Measurements from ENCODE around the gene DLG2. TPM values are rescaled to one million over a fixed set of nuclear protein-coding genes. Genes with fewer than 3 reads are reported as not detected.
A peak's percentile ranks its signal among the peaks of the same experiment; 100 is the strongest.

DLG2 gene
- total RNA-seq, 2 experiments from 2014 or later = 1.7 to 2.1 TPM

- ATAC-seq (no peak), DNase-seq (no peak)
- Mint-ChIP-seq H3K4me3 (no peak overlapping the region), H3K27ac (no peak overlapping the region), H3K4me1 (no peaks in the 10 kb centered on the region), H3K27me3 (no peaks in the 10 kb centered on the region), H3K36me3 (ENCODE audit: low read depth) (no peaks in the 10 kb centered on the region), H3K9me3 (ENCODE audit: low read depth) (peaks cover 2% of the 10 kb centered on the region)
- ChIA-PET CTCF (interaction anchor here (0.6 kb wide), 2 partner anchors 9 to 123 kb away, joined by 3 read pairs; no protein-coding TSS in a partner anchor), POLR2A (no interaction called here)
- intact Hi-C loops (cut with DNase I, micrococcal nuclease) = no loop called here
These were observed 1236.6 kb downstream of the DLG2 start for GRCh38 chr11:84390441-84391078.

DNA sequence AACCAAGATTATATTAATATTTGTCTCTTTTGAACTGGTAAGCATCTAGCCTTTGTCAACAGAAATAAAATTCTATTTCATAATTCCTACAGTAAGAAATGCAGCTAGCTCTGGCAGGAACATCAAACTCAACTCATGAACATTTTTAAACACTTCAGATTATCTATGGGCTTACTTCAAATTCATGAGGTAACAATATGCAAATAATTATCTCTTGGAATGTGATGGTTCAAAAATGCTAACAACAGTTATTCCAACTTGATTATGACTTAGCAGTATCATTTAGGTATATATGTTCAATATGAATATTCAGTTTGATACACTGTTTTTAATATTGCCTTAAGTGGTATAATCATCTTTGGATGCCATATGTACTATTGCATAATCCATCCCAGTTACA is 1237.4 kb downstream of the DLG2 start:
- Mint-ChIP-seq H3K4me1 (no peaks in the 10 kb centered on the region), H3K36me3 (ENCODE audit: low read depth) (no peaks in the 10 kb centered on the region), H3K27ac (no peak overlapping the region), H3K4me3 (no peak overlapping the region), H3K9me3 (ENCODE audit: low read depth) (no peaks in the 10 kb centered on the region), H3K27me3 (no peaks in the 10 kb centered on the region)
- intact Hi-C loops (cut with DNase I, micrococcal nuclease) = loop anchor here (10.0 kb wide), 2 partner anchors 175 to 555 kb away; no protein-coding TSS in a partner anchor
- DNase-seq (no peak), ATAC-seq (no peak)
- CTCF ChIA-PET = no interaction called here
- POLR2A ChIA-PET = no interaction called here

DNA sequence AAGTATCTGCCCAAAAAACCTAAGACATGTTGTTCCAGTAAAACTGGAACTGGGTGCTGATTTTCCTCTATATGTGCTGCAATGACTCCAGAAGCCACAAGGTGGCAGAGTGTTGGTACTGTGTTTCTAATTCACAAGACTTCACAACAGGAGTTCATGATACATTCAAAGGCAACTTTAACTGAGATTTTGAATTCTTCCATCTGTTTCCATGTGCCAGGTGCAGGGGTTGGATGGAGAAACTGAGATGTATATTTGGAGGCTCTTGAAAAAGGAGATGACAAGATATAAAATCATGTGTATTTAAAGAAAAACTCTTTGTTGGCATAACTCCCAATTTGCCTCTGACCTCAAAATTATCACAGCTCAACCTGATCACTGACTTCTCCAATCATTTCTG is 1242.4 kb downstream of the DLG2 start:
- Mint-ChIP-seq H3K36me3 (ENCODE audit: low read depth) (no peaks in the 10 kb centered on the region), H3K4me1 (no peaks in the 10 kb centered on the region), H3K27me3 (no peaks in the 10 kb centered on the region), H3K4me3 (no peak overlapping the region), H3K27ac (no peak overlapping the region), H3K9me3 (ENCODE audit: low read depth) (no peaks in the 10 kb centered on the region)
- ATAC-seq (no peak), DNase-seq (peak; percentile 42)
- CTCF ChIA-PET = interaction anchor here (1.0 to 1.6 kb wide), 4 partner anchors 13 to 548 kb away, joined by 3 to 6 read pairs (median 4); no protein-coding TSS in a partner anchor
- intact Hi-C loops (cut with DNase I, micrococcal nuclease) = loop anchor here (5.0 to 10.0 kb wide), 3 partner anchors 138 to 550 kb away; no protein-coding TSS in a partner anchor
- POLR2A ChIA-PET = no interaction called here

- ChIA-PET CTCF (interaction anchor here (0.8 to 1.4 kb wide), 3 partner anchors 9 to 547 kb away, joined by 3 to 4 read pairs (median 3); no protein-coding TSS in a partner anchor), POLR2A (no interaction called here)
- H3K4me3 Mint-ChIP-seq = no peak overlapping the region
- H3K4me1 Mint-ChIP-seq = no peaks in the 10 kb centered on the region
- no peaks in the 10 kb centered on the region for H3K36me3 Mint-ChIP-seq (ENCODE audit: low read depth)
- H3K9me3 Mint-ChIP-seq (ENCODE audit: low read depth) = no peaks in the 10 kb centered on the region
- no peaks in the 10 kb centered on the region for H3K27me3 Mint-ChIP-seq
- ATAC-seq (no peak), DNase-seq (no peak)
- intact Hi-C loops (cut with DNase I, micrococcal nuclease) = loop anchor here (5.0 to 10.0 kb wide), 3 partner anchors 139 to 549 kb away; no protein-coding TSS in a partner anchor
- no peak overlapping the region for H3K27ac Mint-ChIP-seq
These were observed 1243.6 kb downstream of the DLG2 start for GRCh38 chr11:84383576-84383975.

GRCh38 chr11:84381666-84382065 is 1245.5 kb downstream of the DLG2 start:
- H3K9me3 Mint-ChIP-seq (ENCODE audit: low read depth) = no peaks in the 10 kb centered on the region
- DNase-seq (no peak), ATAC-seq (no peak)
- ChIA-PET CTCF (interaction anchor here (1.2 kb wide), 2 partner anchors 10 to 30 kb away, joined by 3 to 4 read pairs; no protein-coding TSS in a partner anchor), POLR2A (no interaction called here)
- no peaks in the 10 kb centered on the region for H3K36me3 Mint-ChIP-seq (ENCODE audit: low read depth)
- intact Hi-C loops (cut with DNase I, micrococcal nuclease) = loop anchor here (5.0 to 10.0 kb wide), 3 partner anchors 141 to 547 kb away; no protein-coding TSS in a partner anchor
- H3K4me3 Mint-ChIP-seq = no peak overlapping the region
- no peaks in the 10 kb centered on the region for H3K4me1 Mint-ChIP-seq
- H3K27ac Mint-ChIP-seq = no peak overlapping the region
- H3K27me3 Mint-ChIP-seq = no peaks in the 10 kb centered on the region

DNA sequence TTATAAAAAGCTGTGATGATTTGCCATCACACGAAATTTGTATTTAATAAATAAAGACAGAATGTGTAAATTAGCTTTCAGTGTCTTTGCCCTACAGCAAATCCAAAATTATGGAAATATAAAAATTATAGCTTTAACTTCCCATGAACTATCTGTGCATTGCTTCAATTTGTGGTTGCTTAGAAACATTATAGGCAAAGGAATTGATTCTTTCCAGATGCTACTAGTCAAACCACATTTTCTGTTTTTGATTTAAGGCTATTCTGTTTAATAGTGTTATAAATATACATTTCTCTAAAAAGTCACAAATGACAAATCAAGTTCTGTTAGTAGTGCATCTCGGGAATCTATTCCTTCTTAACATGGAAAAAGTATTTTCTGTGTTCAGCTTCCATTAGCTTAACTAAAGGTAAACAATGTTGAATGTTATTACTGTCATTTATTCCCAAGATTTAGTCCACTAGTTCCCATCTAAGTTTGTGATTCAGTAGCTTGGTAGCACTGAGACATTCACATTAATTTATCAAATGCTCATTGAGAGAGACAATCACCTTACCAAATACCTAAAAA is 1254.7 kb downstream of the DLG2 start:
- H3K9me3 Mint-ChIP-seq (ENCODE audit: low read depth) = no peaks in the 10 kb centered on the region
- no peak overlapping the region for H3K27ac Mint-ChIP-seq
- DNase-seq (no peak), ATAC-seq (no peak)
- H3K4me3 Mint-ChIP-seq = no peak overlapping the region
- ChIA-PET CTCF (interaction anchor here (0.6 to 1.4 kb wide), 2 partner anchors 12 to 489 kb away, joined by 3 to 4 read pairs; no protein-coding TSS in a partner anchor), POLR2A (no interaction called here)
- intact Hi-C loops (cut with DNase I, micrococcal nuclease) = no loop called here
- H3K36me3 Mint-ChIP-seq (ENCODE audit: low read depth) = no peaks in the 10 kb centered on the region
- no peaks in the 10 kb centered on the region for H3K27me3 Mint-ChIP-seq
- no peaks in the 10 kb centered on the region for H3K4me1 Mint-ChIP-seq

DNA sequence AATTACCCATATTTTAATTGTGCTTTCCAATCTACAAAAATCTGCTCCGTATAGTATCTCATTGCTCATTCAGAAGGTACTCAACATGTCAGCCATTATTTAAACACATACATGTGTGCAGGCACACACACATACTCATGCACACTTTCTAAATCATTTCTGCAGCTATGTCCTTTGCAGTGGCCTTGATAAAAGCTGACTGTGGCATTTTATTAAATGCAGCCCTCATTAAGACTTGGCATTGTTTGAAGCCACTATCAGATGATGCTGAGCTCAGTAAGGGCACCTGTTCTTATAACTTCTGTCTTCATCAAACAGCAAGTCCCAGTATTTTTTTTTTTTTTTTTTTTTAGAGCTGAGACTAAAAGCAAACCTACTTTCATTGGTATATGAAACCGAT is 1269.1 kb downstream of the DLG2 start:
- Mint-ChIP-seq H3K4me1 (no peaks in the 10 kb centered on the region), H3K36me3 (ENCODE audit: low read depth) (no peaks in the 10 kb centered on the region), H3K27me3 (no peaks in the 10 kb centered on the region), H3K9me3 (ENCODE audit: low read depth) (peaks cover 10% of the 10 kb centered on the region), H3K4me3 (no peak overlapping the region), H3K27ac (no peak overlapping the region)
- intact Hi-C loops (cut with DNase I, micrococcal nuclease) = no loop called here
- DNase-seq (no peak), ATAC-seq (no peak)
- POLR2A ChIA-PET = no interaction called here
- CTCF ChIA-PET = no interaction called here

DNA sequence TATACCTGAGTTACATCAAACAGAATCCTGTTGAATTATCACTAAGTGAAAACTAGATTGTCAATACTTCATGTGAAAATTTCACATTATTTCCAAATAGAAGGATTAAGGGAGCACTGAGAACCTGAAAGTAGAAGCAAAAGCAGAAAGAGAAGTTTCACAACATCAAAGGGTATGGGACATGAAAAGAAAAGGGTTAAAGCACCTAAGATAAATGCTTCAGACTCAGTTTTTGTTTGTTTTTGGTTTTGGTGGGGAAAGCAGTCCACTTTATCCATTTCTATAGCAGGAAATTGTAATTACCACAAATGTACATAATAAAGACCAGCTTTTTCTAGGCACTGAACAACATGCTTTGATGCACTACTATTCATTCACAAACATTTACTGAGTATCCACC is 1271.2 kb downstream of the DLG2 start:
- H3K27me3 Mint-ChIP-seq = no peaks in the 10 kb centered on the region
- DNase-seq = no peak
- H3K4me1 Mint-ChIP-seq = no peaks in the 10 kb centered on the region
- POLR2A ChIA-PET = no interaction called here
- no peak overlapping the region for H3K4me3 Mint-ChIP-seq
- CTCF ChIA-PET = no interaction called here
- ATAC-seq = no peak
- H3K27ac Mint-ChIP-seq = no peak overlapping the region
- intact Hi-C loops (cut with DNase I, micrococcal nuclease) = no loop called here
- H3K9me3 Mint-ChIP-seq (ENCODE audit: low read depth) = peaks cover 8% of the 10 kb centered on the region
- no peaks in the 10 kb centered on the region for H3K36me3 Mint-ChIP-seq (ENCODE audit: low read depth)

GRCh38 chr11:84345597-84345996 is 1281.5 kb downstream of the DLG2 start:
- Mint-ChIP-seq H3K4me3 (no peak overlapping the region), H3K9me3 (ENCODE audit: low read depth) (peaks cover 3% of the 10 kb centered on the region), H3K4me1 (no peaks in the 10 kb centered on the region), H3K27me3 (no peaks in the 10 kb centered on the region), H3K27ac (no peak overlapping the region), H3K36me3 (ENCODE audit: low read depth) (no peaks in the 10 kb centered on the region)
- ATAC-seq (no peak), DNase-seq (no peak)
- ChIA-PET POLR2A (no interaction called here), CTCF (no interaction called here)
- intact Hi-C loops (cut with DNase I, micrococcal nuclease) = no loop called here

DNA sequence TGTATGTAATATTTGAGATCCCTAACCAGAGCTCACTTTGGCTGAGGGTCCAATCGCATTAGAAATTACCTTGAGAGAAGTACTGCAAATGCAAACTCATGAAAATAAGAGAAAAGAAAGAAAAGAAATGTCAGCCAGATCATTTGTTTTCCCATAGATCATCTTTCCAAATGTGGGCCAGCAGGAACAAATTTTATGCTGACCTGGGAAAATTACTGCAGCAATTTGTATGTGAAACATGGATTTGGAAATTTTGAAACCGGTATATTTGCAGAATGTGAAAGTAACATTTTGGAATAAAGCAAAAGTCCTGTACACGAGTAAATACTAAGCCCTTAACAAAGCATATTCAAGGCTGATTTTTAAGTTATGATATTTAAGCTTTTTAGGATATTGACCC is 1282.1 kb downstream of the DLG2 start:
- POLR2A ChIA-PET = no interaction called here
- intact Hi-C loops (cut with DNase I, micrococcal nuclease) = no loop called here
- H3K36me3 Mint-ChIP-seq (ENCODE audit: low read depth) = no peaks in the 10 kb centered on the region

DNA sequence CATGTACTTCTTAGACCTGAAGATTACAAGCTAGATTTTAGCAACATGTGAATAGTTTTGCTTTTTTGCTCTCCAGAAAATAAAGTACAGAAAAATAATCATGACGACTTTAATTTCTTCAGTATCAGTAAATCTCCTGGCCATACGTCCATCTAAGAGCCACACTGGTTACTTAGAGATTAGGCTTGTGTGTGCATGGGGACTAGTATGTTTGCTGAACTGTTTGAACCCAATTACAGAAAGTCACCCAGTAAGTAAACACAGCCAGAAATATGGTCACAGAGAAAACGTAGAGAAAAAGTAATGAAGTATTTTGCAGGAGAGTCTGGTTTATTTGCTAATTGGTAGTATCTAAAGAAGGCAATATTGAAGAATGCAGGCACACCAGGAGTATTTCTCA is 1287.3 kb downstream of the DLG2 start:
- DNase-seq (no peak), ATAC-seq (no peak)
- no peak overlapping the region for H3K4me3 Mint-ChIP-seq
- ChIA-PET CTCF (no interaction called here), POLR2A (no interaction called here)
- no peaks in the 10 kb centered on the region for H3K36me3 Mint-ChIP-seq (ENCODE audit: low read depth)
- peaks cover 3% of the 10 kb centered on the region for H3K9me3 Mint-ChIP-seq (ENCODE audit: low read depth)
- no peak overlapping the region for H3K27ac Mint-ChIP-seq
- H3K27me3 Mint-ChIP-seq = no peaks in the 10 kb centered on the region
- intact Hi-C loops (cut with DNase I, micrococcal nuclease) = no loop called here
- no peaks in the 10 kb centered on the region for H3K4me1 Mint-ChIP-seq

More for the DNA sequence above, 1282.1 kb downstream of the DLG2 start:
- CTCF ChIA-PET = interaction anchor here (0.6 kb wide), 1 partner anchor 370 kb away, joined by 3 read pairs; no protein-coding TSS in a partner anchor
- Mint-ChIP-seq H3K9me3 (ENCODE audit: low read depth) (peaks cover 3% of the 10 kb centered on the region), H3K4me1 (no peaks in the 10 kb centered on the region), H3K27ac (no peak overlapping the region), H3K27me3 (no peaks in the 10 kb centered on the region), H3K4me3 (no peak overlapping the region)
- DNase-seq (no peak), ATAC-seq (no peak)

GRCh38 chr11:84333221-84333620 is 1293.9 kb downstream of the DLG2 start:
- intact Hi-C loops (cut with DNase I, micrococcal nuclease) = no loop called here
- H3K4me3 Mint-ChIP-seq = no peak overlapping the region
- CTCF ChIA-PET = no interaction called here
- no peaks in the 10 kb centered on the region for H3K4me1 Mint-ChIP-seq
- H3K36me3 Mint-ChIP-seq (ENCODE audit: low read depth) = no peaks in the 10 kb centered on the region
- ATAC-seq = no peak
- POLR2A ChIA-PET = no interaction called here
- DNase-seq = no peak
- H3K27ac Mint-ChIP-seq = no peak overlapping the region
- peaks cover 14% of the 10 kb centered on the region for H3K9me3 Mint-ChIP-seq (ENCODE audit: low read depth)
- H3K27me3 Mint-ChIP-seq = no peaks in the 10 kb centered on the region
